Effector CD8-positive, alpha-beta T cell (primary cell): ENCODE results near the gene NFX1.

Experiments
- DNase-seq: peaks from one replicate; lab custom pipeline; 2025; lab: John Stamatoyannopoulos, UW
- total RNA-seq, 4 experiments: gene quantifications; one replicate each; lab custom pipeline; 2026; lab: John Stamatoyannopoulos, UW

NFX1 gene
- 84.8 to 108 (median 93.1) reads per million in 4 experiments for total RNA-seq

- peak; percentile 97 for DNase-seq
Measured at GRCh38 chr9:33290247-33291030, at the start of gene NFX1. Gene NFX1 (plus strand): TSS chr9:33290516. CDS start chr9:33290573, 57 bp downstream.

GRCh38 chr9:33241298-33241697, 49.0 kb upstream of the NFX1 start:
- DNase-seq: no peak

- DNase-seq: no peak
Measured at GRCh38 chr9:33242609-33243134, 47.6 kb upstream of the NFX1 start.

GRCh38 chr9:33244137-33244784, 46.1 kb upstream of the NFX1 start:
- no peak for DNase-seq

GRCh38 chr9:33245341-33245740, 45.0 kb upstream of the NFX1 start:
- no peak for DNase-seq

GRCh38 chr9:33246269-33246860, 44.0 kb upstream of the NFX1 start:
- DNase-seq: no peak

- no peak for DNase-seq
Measured at GRCh38 chr9:33248606-33249005, 41.7 kb upstream of the NFX1 start.

GRCh38 chr9:33249087-33249658, 41.1 kb upstream of the NFX1 start:
- DNase-seq: no peak

- DNase-seq: no peak
Measured at GRCh38 chr9:33249983-33250382, 40.3 kb upstream of the NFX1 start.

GRCh38 chr9:33250458-33250995, 39.8 kb upstream of the NFX1 start:
- no peak for DNase-seq

- no peak for DNase-seq
Measured at GRCh38 chr9:33254211-33254610, 36.1 kb upstream of the NFX1 start.

GRCh38 chr9:33255014-33255413, 35.3 kb upstream of the NFX1 start:
- no peak for DNase-seq

GRCh38 chr9:33255471-33255870, 34.8 kb upstream of the NFX1 start:
- no peak for DNase-seq

GRCh38 chr9:33256236-33256635, 34.1 kb upstream of the NFX1 start:
- DNase-seq: no peak

- no peak for DNase-seq
Measured at GRCh38 chr9:33257276-33257675, 33.0 kb upstream of the NFX1 start.

GRCh38 chr9:33260372-33260771, 29.9 kb upstream of the NFX1 start:
- no peak for DNase-seq

- DNase-seq: no peak
Measured at GRCh38 chr9:33263131-33264002, 26.9 kb upstream of the NFX1 start.

- peak; percentile 32 for DNase-seq
Measured at GRCh38 chr9:33264003-33264472, 26.3 kb upstream of the NFX1 start.

- DNase-seq: peak; percentile 99
Measured at GRCh38 chr9:33264473-33265177, 25.7 kb upstream of the NFX1 start, which contains the start of the genes BAG1 and CHMP5. Gene BAG1 (minus strand): TSS chr9:33264708. Gene CHMP5 (plus strand): TSS chr9:33265049. CDS start chr9:33265079, 30 bp downstream.

GRCh38 chr9:33265211-33265865, 25.0 kb upstream of the NFX1 start:
- DNase-seq: no peak
